HFF-Myc (cell line): Measurements from ENCODE around the gene POLRMT.

ENCODE experiments used
- DNase-seq: peaks from one replicate; pipeline ENCODE4 v3.0.0-alpha.2; 2011; ENCODE audit warnings: low read depth; ENCODE audit errors: extremely low read depth
- H3K4me3 ChIP-seq: replicated peaks from 2 replicates; pipeline ENCODE4 v1.5.1; 2011; ENCODE audit warnings: low read depth, mild to moderate bottlenecking, control low read depth, low read length
- TF ChIP-seq, protein P1 (sequence below): IDR thresholded peaks from 2 replicates; pipeline ENCODE4 v1.5.1; 2012; ENCODE audit warnings: mild to moderate bottlenecking, low read depth, low read length, control low read depth; ENCODE audit errors: missing control alignments

Gene POLRMT

GRCh38 chr19:656751-657559 is 23.6 kb upstream of the POLRMT start:
- no peak for DNase-seq
- TF ChIP-seq, protein P1, sequence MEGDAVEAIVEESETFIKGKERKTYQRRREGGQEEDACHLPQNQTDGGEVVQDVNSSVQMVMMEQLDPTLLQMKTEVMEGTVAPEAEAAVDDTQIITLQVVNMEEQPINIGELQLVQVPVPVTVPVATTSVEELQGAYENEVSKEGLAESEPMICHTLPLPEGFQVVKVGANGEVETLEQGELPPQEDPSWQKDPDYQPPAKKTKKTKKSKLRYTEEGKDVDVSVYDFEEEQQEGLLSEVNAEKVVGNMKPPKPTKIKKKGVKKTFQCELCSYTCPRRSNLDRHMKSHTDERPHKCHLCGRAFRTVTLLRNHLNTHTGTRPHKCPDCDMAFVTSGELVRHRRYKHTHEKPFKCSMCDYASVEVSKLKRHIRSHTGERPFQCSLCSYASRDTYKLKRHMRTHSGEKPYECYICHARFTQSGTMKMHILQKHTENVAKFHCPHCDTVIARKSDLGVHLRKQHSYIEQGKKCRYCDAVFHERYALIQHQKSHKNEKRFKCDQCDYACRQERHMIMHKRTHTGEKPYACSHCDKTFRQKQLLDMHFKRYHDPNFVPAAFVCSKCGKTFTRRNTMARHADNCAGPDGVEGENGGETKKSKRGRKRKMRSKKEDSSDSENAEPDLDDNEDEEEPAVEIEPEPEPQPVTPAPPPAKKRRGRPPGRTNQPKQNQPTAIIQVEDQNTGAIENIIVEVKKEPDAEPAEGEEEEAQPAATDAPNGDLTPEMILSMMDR, result no peak
- H3K4me3 ChIP-seq, result no peak overlapping the region

GRCh38 chr19:655691-656090 is 22.4 kb upstream of the POLRMT start:
- DNase-seq, result no peak
- TF ChIP-seq, protein P1, result no peak
- no peak overlapping the region for H3K4me3 ChIP-seq

- TF ChIP-seq, protein P1, result no peak
- no peak overlapping the region for H3K4me3 ChIP-seq
- no peak for DNase-seq
Measured at GRCh38 chr19:653425-653824, 20.1 kb upstream of the POLRMT start.

DNA sequence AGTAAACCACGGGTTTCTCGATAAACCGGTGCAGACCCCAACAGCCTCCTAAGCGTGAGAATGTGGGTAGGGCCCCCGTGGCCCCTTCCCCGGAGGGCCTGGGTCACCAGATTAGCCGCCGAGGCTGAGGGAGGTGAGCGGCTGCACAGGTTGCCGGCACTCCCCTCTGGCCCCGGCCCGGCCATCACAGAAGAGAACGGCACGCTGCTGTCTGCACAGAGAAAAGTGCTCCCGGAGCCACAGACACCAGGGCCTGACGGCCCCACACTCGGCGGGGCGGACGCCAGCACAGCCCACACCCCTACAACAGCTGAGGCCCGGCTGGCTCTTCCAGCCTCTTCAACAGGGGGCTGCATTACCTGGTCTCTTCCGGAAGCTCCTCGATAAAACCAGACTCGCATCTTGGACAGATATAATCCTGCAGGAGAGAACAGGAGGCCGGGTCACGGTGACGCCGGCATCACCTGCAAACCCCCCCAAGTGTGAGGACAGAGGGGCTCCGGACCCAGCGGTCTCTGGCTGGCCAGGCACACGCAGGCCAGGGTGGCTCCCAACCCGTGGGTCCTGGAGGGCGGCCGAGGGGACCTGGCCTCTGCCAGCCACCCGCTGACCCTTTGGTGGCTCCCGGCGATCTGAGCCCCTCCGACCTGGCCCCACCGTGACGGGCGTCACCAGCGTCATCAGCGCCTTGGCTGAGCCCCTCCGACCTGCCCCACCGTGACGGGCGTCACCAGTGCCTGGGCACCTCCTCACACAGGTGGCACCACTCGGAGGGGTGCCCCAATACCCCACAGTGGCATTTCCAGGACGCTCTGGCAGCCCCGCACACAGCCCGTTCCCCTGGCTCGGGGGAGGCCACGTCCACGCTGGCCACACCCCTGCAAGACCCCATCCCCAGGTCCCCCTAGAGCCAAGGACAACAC is 19.4 kb upstream of the POLRMT start:
- no peak for DNase-seq
- TF ChIP-seq, protein P1, result no peak
- H3K4me3 ChIP-seq, result no peak overlapping the region

DNA sequence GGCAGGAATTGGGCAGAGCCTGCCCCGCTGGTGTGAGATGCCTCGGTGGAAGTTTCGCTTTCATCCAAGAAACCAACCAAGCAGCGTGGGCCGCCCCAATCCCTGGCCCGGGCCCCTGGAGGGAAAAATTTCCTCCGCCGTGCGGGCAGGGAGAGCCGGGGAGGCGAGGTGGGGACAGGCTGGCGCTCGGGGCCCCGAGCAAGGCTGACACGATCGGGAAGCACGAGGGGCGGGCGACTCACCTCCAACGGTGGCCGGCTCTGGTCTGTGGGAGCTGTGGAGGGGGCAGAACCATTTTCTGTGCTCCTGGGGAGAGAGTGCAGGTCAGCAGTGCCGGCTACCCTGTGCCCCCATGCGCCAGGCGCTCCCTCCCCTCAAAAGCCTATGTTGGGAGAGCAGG is 18.7 kb upstream of the POLRMT start:
- no peak for DNase-seq
- TF ChIP-seq, protein P1, result no peak
- no peak overlapping the region for H3K4me3 ChIP-seq

DNA sequence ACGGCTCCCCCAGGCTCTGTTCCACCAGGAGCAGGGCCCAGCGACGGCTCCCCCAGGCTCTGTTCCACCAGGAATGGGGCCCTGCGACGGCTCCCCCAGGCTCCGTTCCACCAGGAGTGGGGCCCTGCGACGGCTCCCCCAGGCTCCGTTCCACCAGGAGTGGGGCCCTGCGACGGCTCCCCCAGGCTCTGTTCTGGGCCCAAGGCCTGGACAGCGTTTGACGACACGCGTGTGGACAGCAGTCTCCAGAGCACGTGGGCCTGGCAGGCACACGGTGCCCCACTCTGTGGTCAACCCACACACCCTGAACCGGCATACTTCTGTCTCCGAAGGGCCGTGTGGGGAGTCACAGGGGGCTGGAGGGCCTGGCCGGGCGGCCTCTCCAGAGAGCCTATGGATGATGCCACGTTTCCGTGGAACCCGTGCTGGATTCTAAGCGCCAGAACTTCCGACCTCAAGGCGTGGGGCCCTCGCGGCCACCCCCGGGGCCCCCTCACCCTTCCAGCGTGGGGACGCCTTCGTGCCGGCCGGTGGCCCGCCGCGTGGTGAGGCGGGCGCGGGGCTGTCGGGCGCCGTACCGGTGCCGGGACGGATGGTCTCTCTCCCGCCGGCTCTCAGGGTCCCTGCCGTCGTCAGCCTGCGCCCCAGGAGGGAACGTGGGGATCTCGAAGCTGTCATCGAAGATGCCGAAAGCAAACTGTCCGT is 17.9 kb upstream of the POLRMT start:
- H3K4me3 ChIP-seq, result no peak overlapping the region
- TF ChIP-seq, protein P1, result no peak
- DNase-seq, result no peak
